AG09319 (cell line): Measurements from ENCODE around the gene CDH7.

Experiments
- DNase-seq: peaks from one replicate; pipeline ENCODE4 v3.0.0-alpha.2; 2010; ENCODE audit warnings: low read depth; ENCODE audit errors: extremely low read depth
- CTCF ChIP-seq: IDR thresholded peaks from 2 replicates; pipeline ENCODE4 v1.5.1; 2011; ENCODE audit warnings: low read depth, mild to moderate bottlenecking, inconsistent platforms, low read length, moderate library complexity

CDH7 gene

DNA sequence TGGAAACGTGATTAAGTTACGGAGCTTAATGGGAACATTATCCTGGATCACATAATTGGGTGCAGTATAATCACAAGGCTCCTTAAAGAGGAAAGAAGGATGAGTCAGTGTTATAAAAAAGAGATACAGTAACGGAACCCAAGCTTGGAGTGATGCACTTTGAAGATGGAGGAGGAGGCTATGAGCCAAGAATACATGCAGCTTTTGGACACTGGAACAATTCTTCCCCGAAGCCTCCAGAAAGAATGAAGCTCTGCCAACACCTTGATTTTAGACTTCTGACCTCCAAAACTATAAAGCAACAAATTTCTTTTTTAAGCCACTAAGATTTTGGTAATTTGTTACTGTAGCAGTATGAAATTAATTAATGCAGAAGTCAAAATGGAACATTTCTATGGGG, 85.1 kb downstream of the CDH7 start:
- TF ChIP-seq CTCF, result no peak

DNA sequence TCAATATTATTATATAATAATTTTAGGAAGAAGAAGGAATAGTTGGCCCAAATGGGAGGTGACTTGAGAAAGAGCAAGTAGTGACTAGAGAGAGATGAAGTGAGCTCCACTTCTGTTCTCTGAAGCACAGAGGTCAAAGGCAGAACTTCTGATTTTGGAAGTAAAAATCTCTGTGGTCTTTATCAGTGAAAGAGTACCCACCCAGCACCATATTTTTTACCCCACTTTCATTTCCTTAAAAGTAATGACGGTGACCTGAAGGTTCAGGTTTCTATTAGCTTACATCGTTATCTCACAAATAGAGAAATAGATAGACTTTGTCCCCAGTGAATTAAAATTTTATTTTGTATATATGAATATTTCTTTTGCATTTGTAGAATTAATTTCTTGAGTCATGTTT, 95.3 kb downstream of the CDH7 start:
- no peak for DNase-seq
- TF ChIP-seq CTCF, result no peak

More for the DNA sequence above, 85.1 kb downstream of the CDH7 start:
- no peak for DNase-seq

GRCh38 chr18:65852273-65852672, 101.5 kb downstream of the CDH7 start:
- TF ChIP-seq CTCF, result no peak
- DNase-seq, result no peak

DNA sequence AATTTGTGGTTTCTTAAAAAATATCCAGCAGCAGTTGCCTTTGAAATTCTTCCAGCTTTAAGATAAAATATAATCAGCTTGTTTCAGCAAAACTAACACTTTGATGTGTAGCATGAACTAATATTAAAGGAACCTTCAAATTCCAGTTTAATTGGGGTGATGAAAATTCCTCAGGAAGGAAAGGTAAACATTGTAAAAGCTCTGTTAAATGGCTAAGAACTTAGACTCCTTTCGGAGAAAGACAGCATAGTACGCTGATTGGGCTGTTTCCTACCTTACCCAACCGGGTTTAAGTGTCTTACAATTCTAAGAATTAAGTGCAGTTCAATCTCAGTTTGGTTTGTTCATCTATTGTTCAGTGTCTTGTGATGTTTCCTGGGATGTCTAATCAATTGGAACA, 108.3 kb downstream of the CDH7 start:
- no peak for DNase-seq
- TF ChIP-seq CTCF, result no peak

DNA sequence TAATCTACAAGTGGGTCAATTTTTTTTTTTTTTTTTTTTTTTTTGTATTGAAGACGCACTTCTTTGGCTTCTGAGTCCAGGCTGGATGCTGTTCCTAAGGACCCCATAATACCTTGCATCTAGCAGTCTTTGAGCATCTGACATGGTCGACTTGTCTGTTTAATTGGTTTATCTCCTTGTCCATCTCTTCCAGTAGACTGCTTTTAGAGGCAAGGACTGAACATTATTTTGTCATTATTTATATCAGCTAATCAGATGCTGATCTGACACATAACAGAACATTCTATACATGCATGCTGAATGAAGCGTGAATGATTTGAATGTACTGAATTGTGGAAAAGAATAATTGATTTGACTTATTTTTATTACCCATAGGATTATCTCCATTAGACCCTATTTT, 118.7 kb downstream of the CDH7 start:
- no peak for TF ChIP-seq CTCF
- no peak for DNase-seq

- TF ChIP-seq CTCF, result no peak
- DNase-seq, result no peak
These were observed 125.5 kb downstream of the CDH7 start for GRCh38 chr18:65876310-65876709.

DNA sequence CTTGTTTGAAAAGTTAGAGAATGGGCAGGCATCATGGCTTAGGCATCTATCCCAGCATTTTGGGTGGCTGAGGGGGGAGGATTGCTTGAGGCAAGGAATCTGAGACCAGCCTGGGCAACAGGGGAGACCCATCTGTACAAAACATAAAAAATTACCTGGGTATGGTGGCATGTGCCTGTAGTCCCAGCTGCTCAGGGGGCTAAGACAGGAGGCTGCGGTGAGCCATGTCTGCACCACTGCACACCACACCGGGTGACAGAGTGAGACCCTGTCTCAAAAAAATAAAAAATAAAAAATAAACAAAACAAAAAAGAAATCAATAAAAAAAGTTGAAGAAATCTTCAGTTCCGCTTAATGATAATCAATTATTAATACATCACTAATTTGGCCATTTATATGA, 146.5 kb downstream of the CDH7 start:
- no peak for TF ChIP-seq CTCF
- no peak for DNase-seq
